ENCODE data around the gene NPFF. TPM values are rescaled to one million over a fixed set of nuclear protein-coding genes. Genes with fewer than 3 reads are reported as not detected.
A peak's percentile ranks its signal among the peaks of the same experiment; 100 is the strongest.

NPFF gene
- total and polyA plus RNA-seq, 11 donors = not detected

DNA sequence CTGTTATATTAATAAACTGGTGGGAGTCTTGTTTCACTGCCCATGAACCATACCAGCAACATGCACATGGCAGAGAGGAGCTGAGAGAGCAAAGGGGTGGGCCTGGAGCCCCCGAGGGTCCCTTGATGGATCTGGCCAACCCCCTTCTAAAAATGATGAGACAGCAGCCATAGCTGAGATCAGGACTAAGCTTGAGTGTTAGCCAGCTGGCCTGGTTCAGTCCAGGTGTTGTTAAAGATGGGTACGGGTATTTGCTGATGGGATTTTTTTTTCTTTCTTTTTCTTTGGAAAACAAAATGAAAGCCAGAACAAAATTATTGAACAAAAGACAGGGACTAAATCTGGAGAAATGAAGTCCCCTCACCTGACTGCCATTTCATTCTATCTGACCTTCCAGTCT, 39.4 kb downstream of the NPFF start:
- Histone ChIP-seq H3K4me1 (peaks cover 3 to 73% (median 46%) of the 10 kb centered on the region in 12 donors), H3K4me3 (no peak overlapping the region), H3K36me3 (peaks cover 0 to 100% (median 100%) of the 10 kb centered on the region in 9 donors), H3K9me3 (no peaks in the 10 kb centered on the region), H3K27ac (peak overlapping the region in 1 of 12 donors; percentile 8), H3K27me3 (no peaks in the 10 kb centered on the region)
- DNase-seq (no peak), ATAC-seq (no peak)
- 51 to 67% (median 59%) methylated on average over 2 of the region's 2 CpGs for WGBS, 4 donors
- intact Hi-C loops (cut with DNase I) = no loop called here
- TF ChIP-seq, protein P1, sequence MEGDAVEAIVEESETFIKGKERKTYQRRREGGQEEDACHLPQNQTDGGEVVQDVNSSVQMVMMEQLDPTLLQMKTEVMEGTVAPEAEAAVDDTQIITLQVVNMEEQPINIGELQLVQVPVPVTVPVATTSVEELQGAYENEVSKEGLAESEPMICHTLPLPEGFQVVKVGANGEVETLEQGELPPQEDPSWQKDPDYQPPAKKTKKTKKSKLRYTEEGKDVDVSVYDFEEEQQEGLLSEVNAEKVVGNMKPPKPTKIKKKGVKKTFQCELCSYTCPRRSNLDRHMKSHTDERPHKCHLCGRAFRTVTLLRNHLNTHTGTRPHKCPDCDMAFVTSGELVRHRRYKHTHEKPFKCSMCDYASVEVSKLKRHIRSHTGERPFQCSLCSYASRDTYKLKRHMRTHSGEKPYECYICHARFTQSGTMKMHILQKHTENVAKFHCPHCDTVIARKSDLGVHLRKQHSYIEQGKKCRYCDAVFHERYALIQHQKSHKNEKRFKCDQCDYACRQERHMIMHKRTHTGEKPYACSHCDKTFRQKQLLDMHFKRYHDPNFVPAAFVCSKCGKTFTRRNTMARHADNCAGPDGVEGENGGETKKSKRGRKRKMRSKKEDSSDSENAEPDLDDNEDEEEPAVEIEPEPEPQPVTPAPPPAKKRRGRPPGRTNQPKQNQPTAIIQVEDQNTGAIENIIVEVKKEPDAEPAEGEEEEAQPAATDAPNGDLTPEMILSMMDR (IDR thresholded peaks at IDR 0.05) = no peak
- no peak for TF ChIP-seq POLR2A (IDR thresholded peaks at IDR 0.05)

DNA sequence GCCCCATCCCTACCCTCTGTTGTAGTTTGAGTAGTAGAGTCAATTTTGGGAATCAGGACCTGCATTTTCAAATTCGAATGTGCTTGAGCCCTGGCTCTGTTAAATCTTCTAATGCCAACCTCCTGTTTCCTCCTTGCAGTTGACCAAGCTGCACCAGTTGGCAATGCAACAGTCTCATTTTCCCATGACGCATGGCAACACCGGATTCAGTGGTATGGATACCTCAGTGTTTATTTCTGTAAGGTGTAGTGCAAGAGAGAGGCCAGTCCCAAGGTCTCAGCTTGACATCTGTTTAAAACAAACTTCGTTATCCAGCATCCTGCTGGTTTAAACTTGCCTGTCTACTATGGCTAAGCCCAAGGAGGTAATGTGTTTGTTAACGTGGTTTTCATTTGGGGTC, 40.2 kb downstream of the NPFF start:
- Histone ChIP-seq H3K36me3 (peaks cover 4 to 100% (median 100%) of the 10 kb centered on the region in 9 donors), H3K4me3 (no peak overlapping the region), H3K27ac (peak overlapping the region in 3 of 12 donors; percentile 38 to 54 (median 46)), H3K27me3 (no peaks in the 10 kb centered on the region), H3K4me1 (peaks cover 5 to 77% (median 46%) of the 10 kb centered on the region in 12 donors), H3K9me3 (no peaks in the 10 kb centered on the region)
- WGBS, 4 donors = 57 to 67% (median 62%) methylated on average over 5 of the region's 5 CpGs
- DNase-seq (no peak), ATAC-seq (peak in 2 of 4 donors; percentile 36 to 39)
- intact Hi-C loops (cut with DNase I) = no loop called here
- TF ChIP-seq POLR2A (IDR thresholded peaks at IDR 0.05) = no peak
- TF ChIP-seq, protein P1 (IDR thresholded peaks at IDR 0.05) = no peak

DNA sequence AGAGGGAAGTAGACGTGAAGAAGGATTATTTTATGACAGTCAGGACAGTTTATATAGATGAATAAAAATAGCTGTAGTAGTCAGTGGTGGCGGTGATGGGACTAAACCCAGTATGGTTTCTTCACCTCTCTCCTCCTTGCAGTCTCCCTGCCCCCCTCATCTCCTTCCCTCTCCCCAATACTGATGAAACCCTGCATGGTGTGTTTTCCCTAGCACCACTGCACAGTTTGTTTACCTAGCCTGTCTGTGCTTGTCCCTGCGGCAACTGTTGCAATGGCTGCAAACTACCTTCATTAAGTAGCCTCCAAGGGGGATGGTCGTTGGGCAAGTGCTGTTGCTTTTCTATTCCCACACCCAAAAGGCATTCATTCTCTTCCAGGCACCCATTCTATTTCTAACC, 40.6 kb downstream of the NPFF start:
- intact Hi-C loops (cut with DNase I) = no loop called here
- no peak overlapping the region for H3K4me3 ChIP-seq
- WGBS, 4 donors = 52 to 58% (median 55%) methylated on average over 4 of the region's 4 CpGs
- ATAC-seq (peak in 2 of 4 donors; percentile 2 to 13), DNase-seq (no peak)
- H3K36me3 ChIP-seq = peaks cover 8 to 100% (median 100%) of the 10 kb centered on the region in 9 donors
- no peaks in the 10 kb centered on the region for H3K27me3 ChIP-seq
- TF ChIP-seq, protein P1 (IDR thresholded peaks at IDR 0.05) = no peak
- no peak for TF ChIP-seq POLR2A (IDR thresholded peaks at IDR 0.05)
- H3K27ac ChIP-seq = peak overlapping the region in 7 of 12 donors; percentile 8 to 60 (median 42)
- peaks cover 6 to 78% (median 48%) of the 10 kb centered on the region in 12 donors for H3K4me1 ChIP-seq
- no peaks in the 10 kb centered on the region for H3K9me3 ChIP-seq

DNA sequence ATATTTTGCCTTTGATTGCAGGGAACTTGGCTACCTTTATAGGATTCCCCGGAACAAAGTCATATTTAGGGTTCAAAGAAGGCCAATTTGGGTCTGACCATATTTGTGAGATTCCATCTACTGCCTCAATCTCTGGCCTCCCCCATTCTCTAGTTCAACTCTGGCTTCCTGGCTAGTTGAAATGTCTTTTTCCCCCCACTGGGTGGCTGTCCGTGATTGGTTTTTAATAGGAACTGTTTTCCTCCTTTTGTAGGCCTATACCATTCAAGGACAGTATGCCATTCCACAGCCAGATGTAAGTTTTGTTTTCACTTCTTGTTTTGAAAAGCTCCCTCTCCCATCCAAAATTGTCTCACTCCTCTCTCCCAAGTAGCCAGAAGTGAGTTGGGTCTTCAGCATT, 41.6 kb downstream of the NPFF start:
- DNase-seq (no peak), ATAC-seq (no peak)
- Histone ChIP-seq H3K27ac (peak overlapping the region in 9 of 12 donors; percentile 2 to 60 (median 42)), H3K9me3 (no peaks in the 10 kb centered on the region), H3K4me3 (no peak overlapping the region), H3K27me3 (no peaks in the 10 kb centered on the region), H3K4me1 (peaks cover 5 to 82% (median 54%) of the 10 kb centered on the region in 12 donors), H3K36me3 (peaks cover 8 to 100% (median 100%) of the 10 kb centered on the region in 9 donors)
- intact Hi-C loops (cut with DNase I) = no loop called here
- TF ChIP-seq, protein P1 (IDR thresholded peaks at IDR 0.05) = no peak
- TF ChIP-seq POLR2A (IDR thresholded peaks at IDR 0.05) = no peak
- 46 to 56% (median 54%) methylated on average over 2 of the region's 2 CpGs for WGBS, 4 donors
